Duodenal mucosa (tissue), 2 donors: ENCODE results near the gene TSHB.

Source experiments
- H3K27ac ChIP-seq: one replicate; pipeline ENCODE4 v1.7.0; 2013; ENCODE audit warnings: low read depth, low read length
- H3K27me3 ChIP-seq, 2 donors: one replicate each; pipeline ENCODE4 v1.7.0; 2013; ENCODE audit warnings: low read length in 2 of 2, control low read depth in 1 of 2; ENCODE audit not compliant: insufficient read depth in 2 of 2, control insufficient read depth in 1 of 2
- H3K36me3 ChIP-seq, 2 donors: one replicate each; pipeline ENCODE4 v1.7.0; 2013; ENCODE audit warnings: low read length in 2 of 2, control low read depth in 1 of 2; ENCODE audit not compliant: insufficient read depth in 2 of 2, control insufficient read depth in 1 of 2
- H3K4me1 ChIP-seq, 2 donors: one replicate each; pipeline ENCODE4 v1.7.0; 2013; ENCODE audit warnings: low read length in 2 of 2, control low read depth in 1 of 2; ENCODE audit not compliant: insufficient read depth in 2 of 2, control insufficient read depth in 1 of 2
- H3K4me3 ChIP-seq, 2 donors: one replicate each; pipeline ENCODE4 v1.7.0; 2013; ENCODE audit warnings: low read length in 2 of 2, low read depth in 1 of 2
- H3K9ac ChIP-seq, 2 donors: one replicate each; pipeline ENCODE4 v1.7.0; 2013; ENCODE audit warnings: low read length in 2 of 2, low read depth in 1 of 2
- H3K9me3 ChIP-seq, 2 donors: one replicate each; pipeline ENCODE4 v1.7.0; 2013; ENCODE audit warnings: low read length in 2 of 2, control low read depth in 1 of 2; ENCODE audit not compliant: control insufficient read depth in 1 of 2

Gene TSHB

DNA sequence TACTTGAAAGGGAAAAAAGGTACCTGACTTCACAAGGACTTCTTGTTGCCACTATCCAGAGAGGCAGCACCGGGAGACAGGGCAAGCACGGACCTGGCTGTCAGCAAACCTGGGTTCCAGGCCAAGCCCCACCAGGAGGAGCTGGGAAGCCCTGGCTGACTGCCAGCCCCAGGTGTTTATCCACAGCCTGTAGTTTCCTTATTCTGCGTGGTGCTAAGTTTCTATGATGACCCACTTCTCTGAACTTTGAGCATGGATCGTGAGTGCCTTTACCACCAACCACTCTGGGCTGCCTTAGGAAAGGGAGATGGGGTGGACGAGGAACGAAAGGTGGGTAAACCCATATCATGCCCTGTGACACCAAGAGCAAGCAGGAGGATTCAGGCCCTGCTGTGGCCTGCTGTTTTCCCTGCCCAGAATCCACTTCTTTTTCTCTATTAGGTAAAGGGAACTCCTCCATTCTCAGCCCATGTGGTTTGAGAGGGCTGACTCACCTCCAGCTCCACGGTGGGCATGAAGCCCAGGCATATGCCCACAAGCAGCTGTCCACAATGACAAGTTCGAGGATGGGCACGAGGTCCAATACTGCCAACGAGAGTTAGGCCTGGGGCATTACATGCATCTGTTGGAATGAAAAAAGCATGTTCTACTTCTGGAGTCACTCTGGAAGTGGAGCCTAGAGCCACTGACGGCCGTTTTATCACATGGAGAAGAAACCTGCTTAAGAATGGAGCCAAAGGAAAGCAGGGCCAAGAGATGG lies 39.4 kb downstream of the TSHB start:
- Histone ChIP-seq H3K9ac (no peak overlapping the region), H3K36me3 (no peaks in the 10 kb centered on the region), H3K4me1 (peaks cover 6 to 17% of the 10 kb centered on the region in 2 donors), H3K27ac (no peak overlapping the region), H3K27me3 (no peaks in the 10 kb centered on the region), H3K4me3 (no peak overlapping the region), H3K9me3 (no peaks in the 10 kb centered on the region)

GRCh38 chr1:115069659-115070308 lies 40.2 kb downstream of the TSHB start:
- peaks cover 6 to 17% of the 10 kb centered on the region in 2 donors for H3K4me1 ChIP-seq
- H3K9ac ChIP-seq, result no peak overlapping the region
- no peaks in the 10 kb centered on the region for H3K27me3 ChIP-seq

DNA sequence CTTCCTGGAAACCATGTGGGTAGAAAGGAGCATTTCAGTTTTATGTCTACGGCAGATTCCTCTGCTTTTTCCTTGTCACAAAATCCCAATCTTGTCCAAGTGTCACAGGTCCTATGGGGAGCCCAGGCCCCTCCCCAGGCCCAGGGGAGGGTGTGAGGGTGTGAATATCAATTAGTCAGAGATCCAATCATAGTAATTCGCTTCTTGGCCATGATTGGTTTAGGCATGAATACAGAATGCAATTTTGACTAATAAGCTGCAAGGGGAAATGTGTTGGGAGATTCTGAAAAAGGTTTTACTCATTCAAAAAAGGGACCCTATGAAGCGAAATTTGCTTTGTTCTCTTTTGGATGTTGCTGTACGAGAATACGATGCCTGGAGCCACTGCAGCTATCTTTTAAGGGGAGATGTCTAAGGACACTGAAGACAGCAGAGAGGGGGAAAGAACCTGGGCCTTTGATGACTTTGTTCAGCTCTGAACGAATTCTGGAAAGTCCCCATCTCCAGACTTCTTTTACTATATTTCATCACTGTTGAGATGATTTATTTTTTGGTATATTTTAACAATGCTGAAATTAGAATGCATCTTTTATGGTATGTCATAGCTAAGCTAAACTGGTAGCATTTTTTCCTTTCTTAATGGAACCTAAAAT lies 41.5 kb downstream of the TSHB start:
- no peak overlapping the region for H3K4me3 ChIP-seq
- no peaks in the 10 kb centered on the region for H3K9me3 ChIP-seq
- no peaks in the 10 kb centered on the region for H3K27me3 ChIP-seq
- H3K36me3 ChIP-seq, result no peaks in the 10 kb centered on the region
- H3K4me1 ChIP-seq, result peaks cover 6 to 17% of the 10 kb centered on the region in 2 donors
- H3K9ac ChIP-seq, result no peak overlapping the region
- no peak overlapping the region for H3K27ac ChIP-seq

More at GRCh38 chr1:115069659-115070308, 40.2 kb downstream of the TSHB start:
- Histone ChIP-seq H3K27ac (no peak overlapping the region), H3K4me3 (no peak overlapping the region), H3K9me3 (no peaks in the 10 kb centered on the region), H3K36me3 (no peaks in the 10 kb centered on the region)

GRCh38 chr1:115073298-115074087 lies 43.9 kb downstream of the TSHB start:
- Histone ChIP-seq H3K4me3 (no peak overlapping the region), H3K9ac (no peak overlapping the region), H3K4me1 (peaks cover 4 to 13% of the 10 kb centered on the region in 2 donors)

DNA sequence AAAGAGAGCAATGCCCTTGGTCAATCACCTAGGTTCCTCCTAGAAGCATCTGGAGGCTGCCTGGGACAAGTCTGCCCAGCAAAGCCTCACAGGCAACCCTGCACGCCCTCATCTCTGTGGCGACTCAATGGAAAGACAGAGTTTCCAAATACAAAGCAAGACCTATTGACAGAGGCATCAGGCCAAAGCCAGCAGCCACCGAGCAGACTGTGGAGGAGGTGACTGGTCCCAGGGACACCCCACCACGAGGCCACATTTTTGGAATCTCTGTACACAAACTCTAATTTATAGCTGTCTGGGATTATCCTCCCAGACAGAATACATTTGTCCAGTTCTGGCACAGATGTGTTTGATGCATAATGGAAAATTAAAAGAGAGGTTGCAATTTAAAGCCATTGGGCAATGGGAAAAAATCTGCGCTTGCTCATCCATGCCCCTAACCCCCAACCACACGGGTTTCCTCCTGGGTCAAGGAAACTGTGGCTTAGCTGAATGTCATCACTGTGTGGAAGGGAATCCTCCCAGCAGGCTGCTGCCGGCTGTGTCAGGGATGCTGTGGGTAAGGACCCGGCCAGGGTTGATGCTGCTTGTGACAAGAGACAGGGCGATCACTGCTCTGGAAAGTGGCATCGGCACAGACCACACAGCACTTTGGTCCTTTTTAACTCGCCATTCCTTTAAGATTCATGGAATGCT lies 45.4 kb downstream of the TSHB start:
- no peaks in the 10 kb centered on the region for H3K36me3 ChIP-seq
- H3K9me3 ChIP-seq, result no peaks in the 10 kb centered on the region
- H3K4me1 ChIP-seq, result peaks cover 0 to 1% of the 10 kb centered on the region in 2 donors
- H3K27ac ChIP-seq, result no peak overlapping the region
- no peaks in the 10 kb centered on the region for H3K27me3 ChIP-seq
- H3K9ac ChIP-seq, result no peak overlapping the region
- no peak overlapping the region for H3K4me3 ChIP-seq

More at GRCh38 chr1:115073298-115074087, 43.9 kb downstream of the TSHB start:
- Histone ChIP-seq H3K27me3 (no peaks in the 10 kb centered on the region), H3K36me3 (no peaks in the 10 kb centered on the region), H3K9me3 (no peaks in the 10 kb centered on the region), H3K27ac (no peak overlapping the region)

DNA sequence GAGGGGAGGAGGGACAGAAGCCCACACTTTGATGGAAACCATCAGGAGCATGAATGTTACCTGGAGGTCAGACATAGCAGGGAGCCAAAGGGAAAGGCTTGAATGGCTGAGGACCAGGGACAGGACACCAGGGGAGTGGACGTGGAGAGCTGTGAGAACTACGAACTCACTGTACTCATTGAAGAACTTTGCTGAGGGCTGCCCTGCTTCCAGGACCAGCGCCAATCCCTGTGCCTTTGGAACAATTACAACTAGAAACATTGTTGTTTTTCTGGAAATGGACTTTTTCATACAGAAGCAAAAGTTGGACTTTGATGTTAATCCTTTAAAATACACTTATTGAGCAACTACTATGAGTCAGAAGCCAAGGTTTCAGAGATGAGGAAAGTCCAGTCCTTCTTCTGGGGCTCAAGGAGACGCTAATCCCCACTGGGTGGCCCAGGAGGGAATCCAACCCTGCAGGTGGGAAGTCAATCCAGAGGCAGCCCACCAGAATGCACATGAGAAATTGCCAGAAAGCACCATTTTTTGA lies 46.8 kb downstream of the TSHB start:
- Histone ChIP-seq H3K36me3 (no peaks in the 10 kb centered on the region), H3K9ac (no peak overlapping the region), H3K9me3 (no peaks in the 10 kb centered on the region), H3K27me3 (no peaks in the 10 kb centered on the region), H3K27ac (no peak overlapping the region), H3K4me1 (no peaks in the 10 kb centered on the region), H3K4me3 (no peak overlapping the region)

GRCh38 chr1:115077286-115077983 lies 47.8 kb downstream of the TSHB start:
- H3K4me3 ChIP-seq, result no peak overlapping the region
- no peaks in the 10 kb centered on the region for H3K4me1 ChIP-seq
- no peaks in the 10 kb centered on the region for H3K27me3 ChIP-seq
- H3K9me3 ChIP-seq, result no peaks in the 10 kb centered on the region
- H3K27ac ChIP-seq, result no peak overlapping the region
- no peaks in the 10 kb centered on the region for H3K36me3 ChIP-seq
- no peak overlapping the region for H3K9ac ChIP-seq

- Histone ChIP-seq H3K27ac (no peak overlapping the region), H3K36me3 (no peaks in the 10 kb centered on the region), H3K9ac (no peak overlapping the region), H3K9me3 (no peaks in the 10 kb centered on the region), H3K4me3 (no peak overlapping the region), H3K4me1 (no peaks in the 10 kb centered on the region), H3K27me3 (no peaks in the 10 kb centered on the region)
These were observed 48.3 kb downstream of the TSHB start for GRCh38 chr1:115077984-115078330.

DNA sequence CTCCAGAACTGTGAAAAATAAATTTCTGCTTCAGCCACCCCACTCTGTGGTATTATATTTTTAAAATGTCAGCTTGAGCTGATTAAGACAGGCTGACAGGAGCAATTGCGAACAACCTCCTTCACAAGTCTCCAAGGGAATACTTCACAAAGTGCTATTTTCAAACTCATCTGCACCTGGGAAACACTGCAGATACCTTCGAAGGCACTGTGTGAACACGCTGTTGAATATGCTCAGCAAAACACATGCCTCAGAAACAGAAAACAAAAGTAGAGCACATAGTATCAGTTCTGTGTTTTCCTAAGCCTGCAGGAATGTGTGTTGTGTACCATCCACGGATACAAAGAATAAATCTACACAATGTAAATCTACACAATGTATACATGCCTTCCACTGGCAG lies 49.1 kb downstream of the TSHB start:
- Histone ChIP-seq H3K4me3 (no peak overlapping the region), H3K27me3 (no peaks in the 10 kb centered on the region), H3K4me1 (no peaks in the 10 kb centered on the region), H3K9me3 (no peaks in the 10 kb centered on the region), H3K9ac (no peak overlapping the region), H3K36me3 (no peaks in the 10 kb centered on the region), H3K27ac (no peak overlapping the region)
